Liver (tissue), 9 donors: ENCODE data around the gene ASIC2. TPM values are rescaled to one million over a fixed set of nuclear protein-coding genes. Genes with fewer than 3 reads are reported as not detected.

Source experiments
- DNase-seq: peaks from one replicate; pipeline ENCODE4 v3.0.0-alpha.2; 2017; ENCODE audit warnings: low spot score
- H3K27ac ChIP-seq, 2 donors: one replicate each; pipeline ENCODE4 v1.7.0; 2013; ENCODE audit warnings: inconsistent platforms in 2 of 2, low read length in 2 of 2, control low read depth in 1 of 2, low read depth in 1 of 2, mild to moderate bottlenecking in 1 of 2
- H3K27me3 ChIP-seq, 4 donors: one replicate each; pipeline versions ENCODE4 v1.6.1 to v1.7.0; 2013; ENCODE audit warnings: low read length in 3 of 4, inconsistent platforms in 1 of 4, mild to moderate bottlenecking in 1 of 4, moderate library complexity in 1 of 4; ENCODE audit not compliant: control insufficient read depth in 4 of 4, insufficient read depth in 4 of 4
- H3K36me3 ChIP-seq, 4 donors: one replicate each; pipeline versions ENCODE4 v1.6.1 to v1.7.0; 2013; ENCODE audit warnings: low read length in 3 of 4, mild to moderate bottlenecking in 3 of 4, low read depth in 1 of 4, moderate library complexity in 1 of 4; ENCODE audit not compliant: control insufficient read depth in 4 of 4, insufficient read depth in 3 of 4
- H3K4me1 ChIP-seq, 4 donors: one replicate each; pipeline versions ENCODE4 v1.6.1 to v1.7.0; 2013; ENCODE audit warnings: low read length in 3 of 4, mild to moderate bottlenecking in 3 of 4, moderate library complexity in 1 of 4; ENCODE audit not compliant: control insufficient read depth in 4 of 4, insufficient read depth in 4 of 4
- H3K4me3 ChIP-seq, 3 donors: one replicate each; pipeline versions ENCODE4 v1.6.1 to v1.7.0; 2013; ENCODE audit warnings: low read length in 3 of 3, control low read depth in 1 of 3, low read depth in 1 of 3, mild to moderate bottlenecking in 1 of 3
- H3K9ac ChIP-seq, 2 donors: one replicate each; pipeline ENCODE4 v1.7.0; 2013; ENCODE audit warnings: low read length in 2 of 2, mild to moderate bottlenecking in 2 of 2, moderate library complexity in 2 of 2, control low read depth in 1 of 2, low read depth in 1 of 2
- H3K9me3 ChIP-seq, 4 donors: one replicate each; pipeline versions ENCODE4 v1.6.1 to v1.7.0; 2013; ENCODE audit warnings: low read length in 3 of 4; ENCODE audit not compliant: control insufficient read depth in 4 of 4
- EGR1 ChIP-seq, 2 donors: IDR thresholded peaks; 2 replicates each; pipeline ENCODE4 v1.6.1; 2016 to 2018; ENCODE audit warnings: antibody characterized with exemption in 2 of 2, low read depth in 2 of 2
- FOXA1 ChIP-seq: IDR thresholded peaks from 2 replicates; pipeline ENCODE4 v1.6.1; 2016; ENCODE audit warnings: antibody characterized with exemption
- FOXA2 ChIP-seq: IDR thresholded peaks from 2 replicates; pipeline ENCODE4 v1.6.1; 2016; ENCODE audit warnings: antibody characterized with exemption
- GABPA ChIP-seq, 2 donors: IDR thresholded peaks in 1 of 2; conservative IDR thresholded peaks in 1 of 2; 2 replicates each; pipeline ENCODE4 v1.6.1; 2016; ENCODE audit warnings: antibody characterized with exemption in 2 of 2, mild to moderate bottlenecking in 1 of 2, moderate library complexity in 1 of 2
- HNF4A ChIP-seq, 2 donors: conservative IDR thresholded peaks; 2 replicates each; pipeline ENCODE4 v1.6.1; 2016; ENCODE audit warnings: antibody characterized with exemption in 2 of 2, mild to moderate bottlenecking in 2 of 2
- HNF4G ChIP-seq: IDR thresholded peaks from 2 replicates; pipeline ENCODE4 v1.6.1; 2016; ENCODE audit warnings: antibody characterized with exemption
- JUND ChIP-seq, 2 donors: IDR thresholded peaks; 2 replicates each; pipeline ENCODE4 v1.6.1; 2016; ENCODE audit warnings: antibody characterized with exemption in 2 of 2
- NR2F2 ChIP-seq: IDR thresholded peaks from 2 replicates; pipeline ENCODE4 v1.6.1; 2016; ENCODE audit warnings: antibody characterized with exemption
- REST ChIP-seq: IDR thresholded peaks from 2 replicates; pipeline ENCODE4 v1.6.1; 2016; ENCODE audit warnings: antibody characterized with exemption, mild to moderate bottlenecking
- RXRA ChIP-seq, 2 donors: IDR thresholded peaks; 2 replicates each; pipeline ENCODE4 v1.6.1; 2017 to 2018; ENCODE audit warnings: antibody characterized with exemption in 2 of 2, mild to moderate bottlenecking in 1 of 2
- SP1 ChIP-seq: IDR thresholded peaks from 2 replicates; pipeline ENCODE4 v1.6.1; 2018; ENCODE audit warnings: antibody characterized with exemption, mild to moderate bottlenecking
- TAF1 ChIP-seq: conservative IDR thresholded peaks from 2 replicates; pipeline ENCODE4 v1.6.1; 2016; ENCODE audit warnings: antibody characterized with exemption, mild to moderate bottlenecking
- YY1 ChIP-seq: IDR thresholded peaks from 2 replicates; pipeline ENCODE4 v1.6.1; 2016; ENCODE audit warnings: antibody characterized with exemption, mild to moderate bottlenecking
- ZBTB33 ChIP-seq: IDR thresholded peaks from 2 replicates; pipeline ENCODE4 v1.6.1; 2016; ENCODE audit warnings: antibody characterized with exemption
- WGBS: extraction: QIAGEN DNeasy Blood & Tissue Kit; methylation state at CpG from one replicate; pipeline ENCODE4 v1.1.7; 2013; 5-methylcytosine and 5-hydroxymethylcytosine counted together
- polyA plus RNA-seq, 2 donors: library from polyadenylated mRNA; stranded (reverse) in 1 of 2; unstranded in 1 of 2; fragments of 200-250 nt in 1 of 2; fragments of >200 nt in 1 of 2; fragmentation: Nextera tagmentation in 1 of 2; extraction: Ambion mirVana in 1 of 2; gene quantifications; one replicate each; pipeline versions ENCODE4 v1.2.1 to v1.2.3, GENCODE V29; 2013 to 2015
- total RNA-seq, 2 donors: library from RNA; depleted of rRNA; stranded (reverse); fragments of >200 nt; gene quantifications; one replicate each; pipeline ENCODE4 v1.2.3, GENCODE V29; 2014
- TF ChIP-seq, protein P1 (sequence below): IDR thresholded peaks from 2 replicates; pipeline ENCODE4 v1.6.1; 2016; ENCODE audit warnings: antibody characterized with exemption
- TF ChIP-seq, protein P2 (sequence below): IDR thresholded peaks from 2 replicates; pipeline ENCODE4 v1.6.1; 2016; ENCODE audit warnings: antibody characterized with exemption
- TF ChIP-seq, protein P3 (sequence below): fragments of 150-350 bp; IDR thresholded peaks from 2 replicates; pipeline ENCODE4 v1.5.1; 2017; ENCODE audit warnings: improper control_type of control experiment, low read depth, low read length; ENCODE audit not compliant: missing input control
- donor health status: healthy.
- donor health status: healthy.
- donor health status: healthy.
- donor health status: healthy.
- donor health status: healthy.

The ASIC2 gene
- total and polyA plus RNA-seq, 4 donors: under 0.01 TPM; not detected in 3

- no peaks in the 10 kb centered on the region for H3K9me3 ChIP-seq
- DNase-seq: no peak
- no peak overlapping the region for H3K27ac ChIP-seq
- no peak overlapping the region for H3K9ac ChIP-seq
- H3K4me3 ChIP-seq: no peak overlapping the region
- no peaks in the 10 kb centered on the region for H3K4me1 ChIP-seq
- peaks cover 0 to 12% (median 2%) of the 10 kb centered on the region in 4 donors for H3K27me3 ChIP-seq
- WGBS: 68% methylated on average over 3 of the region's 3 CpGs
- no peak for TF ChIP-seq RXRA (IDR thresholded peaks at IDR 0.05)
- no peak for TF ChIP-seq TAF1
- TF ChIP-seq HNF4A (conservative IDR thresholded peaks at IDR 0.05): no peak
- no peak for TF ChIP-seq GABPA (IDR thresholded peaks at IDR 0.05 in 1 of 2, conservative IDR thresholded peaks at IDR 0.05 in 1 of 2)
- no peak for TF ChIP-seq EGR1 (IDR thresholded peaks at IDR 0.05; ENCODE audit: low read depth in 2 of 2)
- no peak for TF ChIP-seq NR2F2
- TF ChIP-seq JUND (IDR thresholded peaks at IDR 0.05): no peak
- TF ChIP-seq, protein P1, sequence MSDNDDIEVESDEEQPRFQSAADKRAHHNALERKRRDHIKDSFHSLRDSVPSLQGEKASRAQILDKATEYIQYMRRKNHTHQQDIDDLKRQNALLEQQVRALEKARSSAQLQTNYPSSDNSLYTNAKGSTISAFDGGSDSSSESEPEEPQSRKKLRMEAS: no peak
- no peak for TF ChIP-seq YY1
- no peak for TF ChIP-seq ZBTB33
- TF ChIP-seq, protein P2, sequence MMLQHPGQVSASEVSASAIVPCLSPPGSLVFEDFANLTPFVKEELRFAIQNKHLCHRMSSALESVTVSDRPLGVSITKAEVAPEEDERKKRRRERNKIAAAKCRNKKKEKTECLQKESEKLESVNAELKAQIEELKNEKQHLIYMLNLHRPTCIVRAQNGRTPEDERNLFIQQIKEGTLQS: no peak
- TF ChIP-seq SP1: no peak
- TF ChIP-seq HNF4G: no peak
- no peaks in the 10 kb centered on the region for H3K36me3 ChIP-seq
These were observed 167.5 kb downstream of the ASIC2 start for GRCh38 chr17:33125552-33125950.

- Histone ChIP-seq H3K27me3 (peaks cover 0 to 7% (median 2%) of the 10 kb centered on the region in 4 donors), H3K4me1 (no peaks in the 10 kb centered on the region), H3K4me3 (no peak overlapping the region), H3K9ac (no peak overlapping the region), H3K27ac (no peak overlapping the region), H3K36me3 (no peaks in the 10 kb centered on the region), H3K9me3 (no peaks in the 10 kb centered on the region)
- 58% methylated on average over 3 of the region's 3 CpGs for WGBS
- TF ChIP-seq FOXA1: no peak
- TF ChIP-seq EGR1 (IDR thresholded peaks at IDR 0.05; ENCODE audit: low read depth in 2 of 2): no peak
- TF ChIP-seq, protein P2: no peak
- TF ChIP-seq YY1: no peak
- TF ChIP-seq HNF4G: no peak
- no peak for TF ChIP-seq ZBTB33
- no peak for TF ChIP-seq RXRA (IDR thresholded peaks at IDR 0.05)
- TF ChIP-seq, protein P3, sequence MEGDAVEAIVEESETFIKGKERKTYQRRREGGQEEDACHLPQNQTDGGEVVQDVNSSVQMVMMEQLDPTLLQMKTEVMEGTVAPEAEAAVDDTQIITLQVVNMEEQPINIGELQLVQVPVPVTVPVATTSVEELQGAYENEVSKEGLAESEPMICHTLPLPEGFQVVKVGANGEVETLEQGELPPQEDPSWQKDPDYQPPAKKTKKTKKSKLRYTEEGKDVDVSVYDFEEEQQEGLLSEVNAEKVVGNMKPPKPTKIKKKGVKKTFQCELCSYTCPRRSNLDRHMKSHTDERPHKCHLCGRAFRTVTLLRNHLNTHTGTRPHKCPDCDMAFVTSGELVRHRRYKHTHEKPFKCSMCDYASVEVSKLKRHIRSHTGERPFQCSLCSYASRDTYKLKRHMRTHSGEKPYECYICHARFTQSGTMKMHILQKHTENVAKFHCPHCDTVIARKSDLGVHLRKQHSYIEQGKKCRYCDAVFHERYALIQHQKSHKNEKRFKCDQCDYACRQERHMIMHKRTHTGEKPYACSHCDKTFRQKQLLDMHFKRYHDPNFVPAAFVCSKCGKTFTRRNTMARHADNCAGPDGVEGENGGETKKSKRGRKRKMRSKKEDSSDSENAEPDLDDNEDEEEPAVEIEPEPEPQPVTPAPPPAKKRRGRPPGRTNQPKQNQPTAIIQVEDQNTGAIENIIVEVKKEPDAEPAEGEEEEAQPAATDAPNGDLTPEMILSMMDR: no peak
- TF ChIP-seq, protein P1: no peak
- TF ChIP-seq FOXA2: no peak
- no peak for TF ChIP-seq REST
- TF ChIP-seq GABPA (IDR thresholded peaks at IDR 0.05 in 1 of 2, conservative IDR thresholded peaks at IDR 0.05 in 1 of 2): no peak
- no peak for DNase-seq
These were observed 168.1 kb downstream of the ASIC2 start for GRCh38 chr17:33124871-33125551.
